Activated B cell treated with CpG ODN at 0.5 μM for 24 hours (primary cell): ENCODE data around the gene CKS1B. TPM values are rescaled to one million over a fixed set of nuclear protein-coding genes. Genes with fewer than 3 reads are reported as not detected.

Experiments
- ATAC-seq: fragments of 200-7000 bp; cut with Tn5 transposase; one replicate; pipeline ENCODE4 v1.10.0; 2021; ENCODE audit warnings: low read depth, mild to moderate bottlenecking, moderate library complexity
- CTCF ChIA-PET: fragments of 350-600 bp; sonication (Branson Sonifier 250); formaldehyde crosslinking; loops from one replicate; lab custom pipeline; 2021; ENCODE audit warnings: antibody characterized with exemption; lab: Charles Lee
- POLR2A ChIA-PET: fragments of 350-600 bp; sonication (Branson Sonifier 250); formaldehyde crosslinking; loops from one replicate; lab custom pipeline; 2021; ENCODE audit warnings: antibody characterized with exemption; lab: Charles Lee
- DNase-seq: peaks from one replicate; pipeline ENCODE4 v3.0.0; 2022
- H3K27ac Mint-ChIP-seq: one replicate; pipeline ENCODE4 v1.8.0; 2020; ENCODE audit warnings: mixed read lengths
- H3K27me3 Mint-ChIP-seq: one replicate; pipeline ENCODE4 v1.8.0; 2021; ENCODE audit warnings: mixed read lengths
- H3K36me3 Mint-ChIP-seq: one replicate; pipeline ENCODE4 v1.8.0; 2021; ENCODE audit warnings: low read depth, mixed read lengths
- H3K4me1 Mint-ChIP-seq: one replicate; pipeline ENCODE4 v1.8.0; 2021; ENCODE audit warnings: mixed read lengths
- H3K4me3 Mint-ChIP-seq: one replicate; pipeline ENCODE4 v1.8.0; 2020; ENCODE audit warnings: mild to moderate bottlenecking, mixed read lengths
- H3K9me3 Mint-ChIP-seq: one replicate; pipeline ENCODE4 v1.8.0; 2020; ENCODE audit warnings: mixed read lengths
- intact Hi-C: fragments of 100-400 bp; cut with micrococcal nuclease; formaldehyde crosslinking; loops from one replicate; pipeline ENCODE4 v1.15.1; 2024
- total RNA-seq: library from RNA; stranded (reverse); gene quantifications from 2 replicates; pipeline ENCODE4 v1.2.3, GENCODE V29; 2022
- TF ChIP-seq, protein P1 (sequence below): fragments of 200-600 bp; IDR thresholded peaks from one replicate; pipeline ENCODE4 v1.8.0; 2022; ENCODE audit warnings: antibody characterized with exemption, mild to moderate bottlenecking

Gene CKS1B
- total RNA-seq, 1 donor from 2014 or later: 25.3 TPM

DNA sequence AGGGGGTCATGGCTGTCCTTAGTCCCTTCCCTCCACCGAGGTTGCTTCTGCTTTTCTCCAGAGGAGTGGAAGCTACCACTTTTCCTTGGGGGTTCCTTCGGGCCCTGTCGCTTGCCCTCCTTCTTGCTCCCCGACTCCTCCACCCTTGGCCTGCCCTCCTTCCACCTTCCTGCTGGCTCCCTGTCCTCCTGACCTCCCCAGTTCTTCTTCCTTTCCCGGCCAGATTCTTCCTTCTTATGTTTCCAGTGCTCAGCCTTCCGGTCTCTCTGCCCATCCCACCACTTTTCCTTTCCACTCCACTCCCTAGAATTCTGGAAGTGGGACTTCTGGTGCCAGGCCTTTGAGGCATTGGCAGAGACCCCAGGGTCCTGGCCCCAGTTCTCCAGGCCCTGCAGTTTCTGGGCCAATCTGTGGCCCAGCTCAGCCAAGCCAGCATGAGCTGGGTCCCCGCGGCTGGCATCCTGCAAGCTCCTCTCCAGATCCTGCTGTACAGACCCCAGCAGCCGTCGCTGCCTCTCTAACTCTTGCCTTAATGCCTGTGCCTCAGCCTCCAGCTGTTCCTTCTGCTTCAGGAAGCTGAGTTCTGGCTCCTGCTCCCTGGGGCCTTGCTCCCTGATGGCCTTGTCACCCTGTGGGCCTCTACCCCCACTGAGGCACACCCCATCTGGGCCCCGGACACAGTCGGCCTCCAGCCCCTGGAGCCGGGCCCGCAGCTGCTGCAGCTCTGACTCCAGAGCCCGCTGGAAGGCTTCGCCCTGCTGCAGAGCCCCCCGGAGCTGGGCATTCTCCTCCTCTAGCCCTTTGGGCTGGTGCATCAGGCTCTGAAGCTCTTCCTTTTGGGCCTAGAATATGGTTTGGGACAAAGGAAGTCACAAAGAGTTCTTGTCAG is 28.3 kb upstream of the CKS1B start:
- Mint-ChIP-seq H3K4me3 (no peak overlapping the region), H3K36me3 (peaks cover 29% of the 10 kb centered on the region), H3K27ac (peak overlapping the region; percentile 53), H3K9me3 (no peaks in the 10 kb centered on the region), H3K27me3 (no peaks in the 10 kb centered on the region), H3K4me1 (peaks cover 51% of the 10 kb centered on the region)
- TF ChIP-seq, protein P1, sequence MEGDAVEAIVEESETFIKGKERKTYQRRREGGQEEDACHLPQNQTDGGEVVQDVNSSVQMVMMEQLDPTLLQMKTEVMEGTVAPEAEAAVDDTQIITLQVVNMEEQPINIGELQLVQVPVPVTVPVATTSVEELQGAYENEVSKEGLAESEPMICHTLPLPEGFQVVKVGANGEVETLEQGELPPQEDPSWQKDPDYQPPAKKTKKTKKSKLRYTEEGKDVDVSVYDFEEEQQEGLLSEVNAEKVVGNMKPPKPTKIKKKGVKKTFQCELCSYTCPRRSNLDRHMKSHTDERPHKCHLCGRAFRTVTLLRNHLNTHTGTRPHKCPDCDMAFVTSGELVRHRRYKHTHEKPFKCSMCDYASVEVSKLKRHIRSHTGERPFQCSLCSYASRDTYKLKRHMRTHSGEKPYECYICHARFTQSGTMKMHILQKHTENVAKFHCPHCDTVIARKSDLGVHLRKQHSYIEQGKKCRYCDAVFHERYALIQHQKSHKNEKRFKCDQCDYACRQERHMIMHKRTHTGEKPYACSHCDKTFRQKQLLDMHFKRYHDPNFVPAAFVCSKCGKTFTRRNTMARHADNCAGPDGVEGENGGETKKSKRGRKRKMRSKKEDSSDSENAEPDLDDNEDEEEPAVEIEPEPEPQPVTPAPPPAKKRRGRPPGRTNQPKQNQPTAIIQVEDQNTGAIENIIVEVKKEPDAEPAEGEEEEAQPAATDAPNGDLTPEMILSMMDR: no peak
- DNase-seq (no peak), ATAC-seq (no peak)
- ChIA-PET CTCF (interaction anchor here (1.5 to 1.9 kb wide), 2 partner anchors 10 to 16 kb away, joined by 5 to 9 read pairs; partner anchors contain the start of genes PMVK and PYGO2), POLR2A (interaction anchor here (0.9 to 1.9 kb wide), 3 partner anchors 10 to 28 kb away, joined by 3 to 6 read pairs (median 3); partner anchors contain the start of genes CKS1B and PMVK)
- intact Hi-C loops: no loop called here

DNA sequence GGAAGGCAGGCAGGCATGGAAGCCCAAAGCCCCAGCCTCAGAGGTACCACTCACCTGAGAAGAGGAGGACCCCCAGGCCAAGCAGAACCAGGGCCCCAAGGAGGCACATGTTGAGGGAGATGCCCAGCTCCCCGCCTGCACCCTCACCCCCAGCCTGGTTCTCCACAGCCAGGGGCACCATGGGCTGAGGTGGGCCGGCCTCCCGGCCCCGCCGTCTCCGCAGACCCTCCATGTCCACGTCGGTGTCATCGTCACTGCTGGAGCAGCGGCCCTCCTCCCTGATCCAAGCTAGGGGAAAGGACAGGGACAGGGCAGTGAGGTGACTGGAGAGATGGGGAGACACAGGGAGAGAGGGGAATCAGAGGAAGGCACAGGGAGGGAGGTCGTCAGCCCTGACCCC is 26.4 kb upstream of the CKS1B start:
- no peak overlapping the region for H3K27ac Mint-ChIP-seq
- ATAC-seq: no peak
- intact Hi-C loops: no loop called here
- TF ChIP-seq, protein P1: no peak
- H3K9me3 Mint-ChIP-seq: no peaks in the 10 kb centered on the region
- H3K36me3 Mint-ChIP-seq: peaks cover 32% of the 10 kb centered on the region
- CTCF ChIA-PET: no interaction called here
- POLR2A ChIA-PET: interaction anchor here (0.8 to 1.2 kb wide), 2 partner anchors 12 to 52 kb away, joined by 3 read pairs; partner anchors contain the start of gene PMVK
- peaks cover 51% of the 10 kb centered on the region for H3K4me1 Mint-ChIP-seq
- no peak overlapping the region for H3K4me3 Mint-ChIP-seq
- DNase-seq: no peak
- H3K27me3 Mint-ChIP-seq: no peaks in the 10 kb centered on the region

DNA sequence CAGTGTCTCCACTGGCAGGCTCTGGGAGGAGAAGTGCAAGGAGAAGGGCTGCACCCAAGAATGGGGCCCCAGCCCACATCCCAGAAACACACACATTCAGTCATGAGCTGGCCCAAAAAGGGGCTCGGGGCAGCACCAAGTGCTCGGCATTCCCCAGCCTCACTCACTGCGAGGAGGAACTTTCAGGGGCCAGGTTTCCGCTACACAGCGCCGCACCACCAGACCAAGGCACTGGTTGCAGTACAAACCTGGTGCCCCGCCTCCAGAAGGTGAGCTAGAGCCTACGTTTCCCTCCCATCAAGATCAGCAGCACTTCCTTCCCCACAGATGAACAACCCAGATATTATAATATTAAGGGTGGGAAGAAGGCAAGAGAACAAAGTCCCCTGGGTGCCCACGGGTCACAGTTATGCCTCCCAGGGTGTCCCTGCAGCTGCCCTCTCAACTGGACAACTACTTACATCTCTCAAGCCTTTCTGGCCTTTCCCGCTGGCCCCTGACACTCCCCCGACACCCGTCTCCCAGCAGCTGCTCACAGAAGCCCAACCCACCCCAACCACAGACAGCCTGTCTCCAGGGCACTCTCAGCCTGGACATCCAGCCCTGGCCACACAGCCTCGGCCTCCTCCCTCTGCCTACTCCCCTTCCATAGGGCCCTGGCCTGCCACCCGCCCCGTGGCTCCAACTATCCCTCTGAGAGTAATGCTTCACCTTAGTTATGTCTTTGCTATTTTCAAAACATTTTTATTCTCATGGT is 22.4 kb upstream of the CKS1B start:
- ChIA-PET CTCF (interaction anchor here (0.7 to 1.2 kb wide), 8 partner anchors 9 to 488 kb away, joined by 3 to 5 read pairs (median 3); partner anchors contain the start of genes ADAM15 and PYGO2), POLR2A (interaction anchor here (1.1 to 6.8 kb wide), 6 partner anchors 9 to 133 kb away, joined by 3 to 52 read pairs (median 8); partner anchors contain the start of genes CKS1B, PMVK and PYGO2)
- H3K36me3 Mint-ChIP-seq: peaks cover 25% of the 10 kb centered on the region
- peak overlapping the region; percentile 39 for H3K4me3 Mint-ChIP-seq
- no peaks in the 10 kb centered on the region for H3K9me3 Mint-ChIP-seq
- peak overlapping the region; percentile 93 for H3K27ac Mint-ChIP-seq
- intact Hi-C loops: no loop called here
- TF ChIP-seq, protein P1: no peak
- no peak for DNase-seq
- H3K27me3 Mint-ChIP-seq: no peaks in the 10 kb centered on the region
- peaks cover 69% of the 10 kb centered on the region for H3K4me1 Mint-ChIP-seq
- peak; percentile 53 for ATAC-seq

DNA sequence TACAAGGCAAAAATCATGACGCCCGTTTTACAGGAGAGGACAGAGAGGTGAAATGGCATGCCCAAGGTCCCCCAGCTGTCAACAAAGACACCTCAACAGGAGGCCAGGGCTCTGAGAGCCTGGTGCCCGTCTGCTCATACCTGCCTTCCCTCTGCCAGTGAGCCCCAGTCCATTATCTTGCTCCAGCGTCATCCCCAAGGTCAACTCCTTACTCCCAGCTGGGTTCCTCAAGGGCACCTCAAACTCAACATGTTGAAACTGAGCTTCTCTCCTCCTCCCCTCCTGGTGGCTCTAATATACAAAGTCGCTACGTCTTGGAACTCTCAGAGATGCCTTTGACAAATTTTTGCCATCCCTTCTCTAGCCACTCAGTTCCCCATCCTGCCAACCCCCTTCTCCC is 21.8 kb upstream of the CKS1B start:
- peaks cover 72% of the 10 kb centered on the region for H3K4me1 Mint-ChIP-seq
- intact Hi-C loops: no loop called here
- ATAC-seq (no peak), DNase-seq (no peak)
- ChIA-PET POLR2A (interaction anchor here (0.5 to 6.8 kb wide), 5 partner anchors 8 to 183 kb away, joined by 4 to 52 read pairs (median 11); partner anchors contain the start of genes PMVK, PYGO2 and SLC50A1), CTCF (interaction anchor here (0.7 to 1.2 kb wide), 5 partner anchors 9 to 489 kb away, joined by 3 to 5 read pairs (median 3); partner anchors contain the start of genes ADAM15 and PYGO2)
- peak overlapping the region; percentile 39 for H3K4me3 Mint-ChIP-seq
- H3K27me3 Mint-ChIP-seq: no peaks in the 10 kb centered on the region
- peak overlapping the region; percentile 93 for H3K27ac Mint-ChIP-seq
- H3K36me3 Mint-ChIP-seq: peaks cover 23% of the 10 kb centered on the region
- H3K9me3 Mint-ChIP-seq: no peaks in the 10 kb centered on the region
- TF ChIP-seq, protein P1: no peak
